Measurements from ENCODE around the gene CELSR2.

- no peak for TF ChIP-seq CTCF (IDR thresholded peaks at IDR 0.05; ENCODE audit: control extremely low read depth in 1 of 3, insufficient read depth in 1 of 3, low read depth in 1 of 3, low read length in 3 of 3)
- no peak for TF ChIP-seq EZH2 (IDR thresholded peaks at IDR 0.05; ENCODE audit: low read depth, low read length, severe bottlenecking)
- TF ChIP-seq CREB1 (IDR thresholded peaks at IDR 0.05): no peak
- no peak for TF ChIP-seq SP1 (IDR thresholded peaks at IDR 0.05; ENCODE audit: low read depth, low read length)
- TF ChIP-seq EP300 (IDR thresholded peaks at IDR 0.05; ENCODE audit: borderline replicate concordance in 1 of 2, low read depth in 2 of 2, low read length in 2 of 2): no peak
- TF ChIP-seq CHD2 (IDR thresholded peaks at IDR 0.05; ENCODE audit: low read length): no peak
- no peak for TF ChIP-seq CTBP2 (IDR thresholded peaks at IDR 0.05; ENCODE audit: borderline replicate concordance, insufficient read depth, insufficient read length, low read length)
- no peak for TF ChIP-seq BRCA1 (IDR thresholded peaks at IDR 0.05; ENCODE audit: low read depth, low read length)
- no peak for TF ChIP-seq ATF3 (IDR thresholded peaks at IDR 0.05; ENCODE audit: insufficient read depth, low read depth, low read length)
- no peak for TF ChIP-seq TAF7 (optimal IDR thresholded peaks at IDR 0.05; ENCODE audit: borderline replicate concordance, low read depth, low read length)
- no peak for TF ChIP-seq ZNF274 (IDR thresholded peaks at IDR 0.05; ENCODE audit: borderline replicate concordance, extremely low read depth, low read length)
Observed at GRCh38 chr1:109281680-109282496, 32.5 kb downstream of the CELSR2 start.

All from H1 (cell line).